GM23338 (cell line): ENCODE results near the gene SDHAF4.

ENCODE experiments used
- CREB1 ChIP-seq: fragments of 250-450 bp; sonication (Bioruptor Pico); IDR thresholded peaks from 2 replicates; pipeline ENCODE4 v1.5.0; 2020; ENCODE audit warnings: low read depth, mild to moderate bottlenecking, moderate library complexity
- CTCF ChIP-seq, 2 experiments: fragments of 200-600 bp in 1 of 2; sonication (generic) in 1 of 2; conservative IDR thresholded peaks; 2 replicates each; pipeline versions ENCODE4 v1.5.1 to v1.6.1; 2016 to 2017; ENCODE audit warnings: antibody characterized with exemption in 2 of 2, low read depth in 2 of 2, mild to moderate bottlenecking in 2 of 2, moderate library complexity in 1 of 2
- ETS1 ChIP-seq: IDR thresholded peaks from 2 replicates; pipeline ENCODE4 v1.6.1; 2016; ENCODE audit warnings: antibody characterized with exemption
- EZH2 ChIP-seq: fragments of 200-600 bp; sonication (generic); IDR thresholded peaks from one replicate; pipeline ENCODE4 v1.8.0; 2017; ENCODE audit warnings: antibody characterized with exemption, mild to moderate bottlenecking, low read depth; ENCODE audit not compliant: unreplicated experiment
- EZH2phosphoT487 ChIP-seq: fragments of 200-600 bp; sonication (generic); IDR thresholded peaks from one replicate; pipeline ENCODE4 v1.8.1; 2018; ENCODE audit warnings: antibody characterized with exemption; ENCODE audit not compliant: unreplicated experiment
- POLR2AphosphoS5 ChIP-seq: IDR thresholded peaks from 2 replicates; pipeline ENCODE4 v1.6.1; 2016; ENCODE audit warnings: antibody characterized with exemption, low read depth
- REST ChIP-seq: IDR thresholded peaks from one replicate; pipeline ENCODE4 v1.6.1; 2018; ENCODE audit warnings: antibody characterized with exemption; ENCODE audit not compliant: unreplicated experiment
- ZNF331 ChIP-seq: fragments of 250-450 bp; sonication (Bioruptor Pico); IDR thresholded peaks from 2 replicates; pipeline ENCODE4 v1.5.0; 2020; ENCODE audit warnings: low read depth, mild to moderate bottlenecking, moderate library complexity

GRCh38 chr6:70574643-70575042 lies 7.9 kb downstream of the SDHAF4 start:
- TF ChIP-seq CTCF (conservative IDR thresholded peaks at IDR 0.05; ENCODE audit: low read depth in 2 of 2) (no peak), EZH2phosphoT487 (no peak), REST (no peak), POLR2AphosphoS5 (no peak), EZH2 (no peak), ZNF331 (CRISPR knock-in tag) (no peak), ETS1 (no peak), CREB1 (CRISPR knock-in tag) (no peak)
